Naive B cell (primary cell): ENCODE results near the gene POLR2C. TPM values are rescaled to one million over a fixed set of nuclear protein-coding genes. Genes with fewer than 3 reads are reported as not detected.

ENCODE experiments used
- ATAC-seq, 2 donors: fragments of 150-1000 bp; cut with Tn5 transposase; 2 replicates each; pipeline ENCODE4 v1.10.0; 2021; ENCODE audit warnings: low read depth in 2 of 2, mild to moderate bottlenecking in 2 of 2, moderate library complexity in 2 of 2
- DNase-seq: peaks from one replicate; pipeline ENCODE4 v3.0.0; 2022
- H3K27ac Mint-ChIP-seq, 6 donors: one replicate each; pipeline ENCODE4 v1.8.0; 2020 to 2022; ENCODE audit warnings: mild to moderate bottlenecking in 6 of 6, mixed read lengths in 6 of 6, moderate library complexity in 5 of 6, inconsistent platforms in 2 of 6
- H3K27me3 Mint-ChIP-seq, 3 donors: one replicate each; pipeline ENCODE4 v1.8.0; 2021 to 2022; ENCODE audit warnings: mixed read lengths in 3 of 3, mild to moderate bottlenecking in 1 of 3
- H3K36me3 Mint-ChIP-seq, 2 donors: one replicate each; pipeline ENCODE4 v1.8.0; 2020 to 2022; ENCODE audit warnings: mixed read lengths in 2 of 2, inconsistent platforms in 1 of 2, mild to moderate bottlenecking in 1 of 2
- H3K4me1 Mint-ChIP-seq, 3 donors: one replicate each; pipeline ENCODE4 v1.8.0; 2020 to 2022; ENCODE audit warnings: mixed read lengths in 3 of 3, inconsistent platforms in 1 of 3, mild to moderate bottlenecking in 1 of 3, moderate library complexity in 1 of 3
- H3K4me3 Mint-ChIP-seq, 8 donors: one replicate each; pipeline ENCODE4 v1.8.0; 2020 to 2022; ENCODE audit warnings: mild to moderate bottlenecking in 8 of 8, mixed read lengths in 8 of 8, moderate library complexity in 8 of 8, inconsistent platforms in 2 of 8
- H3K9me3 Mint-ChIP-seq, 7 donors: one replicate each; pipeline ENCODE4 v1.8.0; 2020 to 2022; ENCODE audit warnings: mixed read lengths in 7 of 7, mild to moderate bottlenecking in 5 of 7, inconsistent platforms in 2 of 7, moderate library complexity in 1 of 7
- polyA plus RNA-seq, 6 donors: library from polyadenylated mRNA; unstranded; fragments of 300-500 nt; fragmentation: Illumina TruSeq; gene quantifications; one replicate each; pipeline ENCODE4 v1.2.3, GENCODE V29; 2021; ENCODE audit warnings: low read depth in 6 of 6

Gene POLR2C
- polyA plus RNA-seq, 6 donors from 2014 or later = 33.6 to 59.9 (median 39.7) TPM

DNA sequence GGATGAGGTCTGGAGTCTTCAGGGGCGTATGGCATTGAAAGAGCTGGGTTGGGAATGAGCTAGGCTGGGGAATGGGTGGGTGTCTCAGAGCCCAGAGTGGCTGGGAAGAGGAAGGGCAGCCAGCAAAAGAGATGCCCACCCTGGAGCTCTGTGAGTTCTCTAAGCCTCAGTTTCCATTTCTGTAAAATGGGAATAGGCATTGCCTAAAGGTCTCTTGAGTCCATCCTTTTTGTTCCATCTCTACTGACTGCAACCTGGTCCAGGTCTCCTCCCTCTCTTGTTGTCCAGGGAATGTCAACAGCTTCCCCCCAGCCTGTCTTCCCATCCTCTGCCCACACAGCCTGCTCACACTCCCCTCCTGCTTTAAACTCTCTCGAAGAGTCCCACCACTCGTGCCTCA lies 54.3 kb downstream of the POLR2C start:
- peaks cover 14 to 21% (median 20%) of the 10 kb centered on the region in 3 donors for H3K4me1 Mint-ChIP-seq
- DNase-seq = no peak
- no peaks in the 10 kb centered on the region for H3K27me3 Mint-ChIP-seq
- peak overlapping the region in 2 of 6 donors; percentile 79 to 85 for H3K27ac Mint-ChIP-seq
- H3K9me3 Mint-ChIP-seq = no peaks in the 10 kb centered on the region
- no peak for ATAC-seq
- H3K4me3 Mint-ChIP-seq = no peak overlapping the region
- H3K36me3 Mint-ChIP-seq = peaks cover 0 to 29% of the 10 kb centered on the region in 2 donors

DNA sequence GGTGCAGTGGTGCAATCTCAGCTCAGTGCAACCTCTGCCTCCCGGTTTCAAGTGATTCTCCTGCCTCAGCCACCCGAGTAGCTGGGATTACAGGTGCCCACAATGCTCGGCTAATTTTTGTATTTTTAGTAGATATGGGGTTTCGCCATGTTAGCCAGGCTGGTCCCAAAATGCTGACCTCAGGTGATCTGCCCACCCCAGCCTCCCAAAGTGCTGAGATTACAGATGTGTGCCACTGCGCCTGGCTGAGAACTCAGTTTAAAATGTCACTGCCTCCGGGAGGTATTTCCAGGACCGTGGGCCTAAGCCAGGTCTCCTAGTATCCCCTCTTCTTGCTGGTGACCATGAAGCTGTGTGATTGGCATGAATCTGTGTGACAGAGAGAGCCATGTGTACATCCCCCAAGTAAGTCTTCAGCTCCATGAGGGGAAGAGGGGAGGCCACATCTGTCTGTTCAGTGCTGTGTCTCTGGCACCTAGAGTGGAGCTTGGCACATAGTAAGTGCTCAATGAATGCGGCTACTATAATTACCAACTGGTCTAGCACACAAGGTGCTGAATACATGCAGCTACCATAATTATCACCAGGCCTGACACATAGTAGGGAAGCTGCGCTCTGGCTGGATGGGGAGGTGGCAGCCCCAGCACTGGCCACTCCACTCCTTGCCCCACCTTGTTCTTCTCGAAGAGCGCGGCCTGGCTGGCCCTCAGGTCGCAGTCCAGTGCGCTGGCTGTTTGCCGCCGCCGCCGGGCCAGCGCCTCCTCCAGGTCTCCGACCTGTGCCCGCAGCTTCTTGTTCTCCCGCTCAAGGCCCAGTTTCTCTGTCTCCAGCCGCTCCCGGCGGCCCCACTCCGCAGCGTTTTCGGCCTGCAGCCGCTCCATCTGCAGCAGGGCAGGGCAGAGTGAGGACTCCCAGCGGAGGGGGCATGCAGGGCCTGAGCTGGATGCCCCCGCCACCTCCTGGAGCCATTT lies 55.2 kb downstream of the POLR2C start:
- DNase-seq (no peak), ATAC-seq (no peak)
- Mint-ChIP-seq H3K4me3 (peak overlapping the region in 1 of 8 donors; percentile 11), H3K4me1 (peaks cover 23 to 26% (median 26%) of the 10 kb centered on the region in 3 donors), H3K9me3 (no peaks in the 10 kb centered on the region), H3K27ac (peak overlapping the region in 1 of 6 donors; percentile 76), H3K27me3 (no peaks in the 10 kb centered on the region), H3K36me3 (peaks cover 0 to 29% of the 10 kb centered on the region in 2 donors)

DNA sequence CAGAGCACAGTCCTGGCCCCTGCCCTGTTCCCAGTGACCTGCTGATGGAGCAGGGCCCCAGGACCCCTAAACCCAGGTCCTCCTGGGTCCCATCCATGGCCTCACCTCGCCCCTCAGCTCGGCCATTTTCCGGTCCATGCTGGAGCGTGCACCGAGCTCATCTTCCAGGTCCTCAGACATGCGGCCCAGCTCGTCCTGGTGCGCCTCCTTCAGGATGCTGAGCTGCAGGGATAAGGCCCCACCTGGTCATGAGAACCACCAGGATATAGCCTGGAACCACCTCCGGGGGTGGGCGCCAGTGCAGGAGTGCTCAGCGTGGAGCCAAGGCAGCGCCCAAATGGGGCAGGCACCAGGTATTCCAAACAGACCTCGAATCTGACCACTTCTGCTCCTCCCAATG lies 56.0 kb downstream of the POLR2C start:
- no peaks in the 10 kb centered on the region for H3K27me3 Mint-ChIP-seq
- no peak overlapping the region for H3K27ac Mint-ChIP-seq
- DNase-seq = no peak
- H3K4me3 Mint-ChIP-seq = no peak overlapping the region
- no peak for ATAC-seq
- no peaks in the 10 kb centered on the region for H3K9me3 Mint-ChIP-seq
- peaks cover 0 to 29% of the 10 kb centered on the region in 2 donors for H3K36me3 Mint-ChIP-seq
- H3K4me1 Mint-ChIP-seq = peaks cover 30 to 34% (median 33%) of the 10 kb centered on the region in 3 donors

DNA sequence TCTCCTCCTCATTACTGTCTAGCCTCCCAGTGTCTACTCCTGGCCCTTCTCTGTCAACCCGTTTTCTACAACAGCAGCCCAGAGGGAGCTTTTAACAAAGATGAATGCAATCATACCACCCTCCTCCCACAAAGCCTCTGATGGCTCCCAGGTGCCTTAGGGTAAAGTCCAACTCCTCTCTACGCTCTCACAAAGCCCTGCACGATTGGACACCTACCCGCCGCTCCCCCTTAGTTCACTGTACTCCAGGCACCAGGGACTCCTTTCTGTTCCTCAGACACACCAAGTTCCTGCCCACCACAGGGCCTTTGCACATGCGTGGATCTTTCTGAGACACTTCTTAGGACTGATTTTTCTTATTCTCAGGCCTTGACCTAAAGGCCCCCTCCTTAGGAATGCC lies 56.4 kb downstream of the POLR2C start:
- H3K27me3 Mint-ChIP-seq = no peaks in the 10 kb centered on the region
- H3K27ac Mint-ChIP-seq = peak overlapping the region in 1 of 6 donors; percentile 88
- peak overlapping the region in 1 of 8 donors; percentile 35 for H3K4me3 Mint-ChIP-seq
- ATAC-seq (no peak), DNase-seq (no peak)
- no peaks in the 10 kb centered on the region for H3K9me3 Mint-ChIP-seq
- peaks cover 0 to 29% of the 10 kb centered on the region in 2 donors for H3K36me3 Mint-ChIP-seq
- H3K4me1 Mint-ChIP-seq = peaks cover 33 to 34% (median 34%) of the 10 kb centered on the region in 3 donors

DNA sequence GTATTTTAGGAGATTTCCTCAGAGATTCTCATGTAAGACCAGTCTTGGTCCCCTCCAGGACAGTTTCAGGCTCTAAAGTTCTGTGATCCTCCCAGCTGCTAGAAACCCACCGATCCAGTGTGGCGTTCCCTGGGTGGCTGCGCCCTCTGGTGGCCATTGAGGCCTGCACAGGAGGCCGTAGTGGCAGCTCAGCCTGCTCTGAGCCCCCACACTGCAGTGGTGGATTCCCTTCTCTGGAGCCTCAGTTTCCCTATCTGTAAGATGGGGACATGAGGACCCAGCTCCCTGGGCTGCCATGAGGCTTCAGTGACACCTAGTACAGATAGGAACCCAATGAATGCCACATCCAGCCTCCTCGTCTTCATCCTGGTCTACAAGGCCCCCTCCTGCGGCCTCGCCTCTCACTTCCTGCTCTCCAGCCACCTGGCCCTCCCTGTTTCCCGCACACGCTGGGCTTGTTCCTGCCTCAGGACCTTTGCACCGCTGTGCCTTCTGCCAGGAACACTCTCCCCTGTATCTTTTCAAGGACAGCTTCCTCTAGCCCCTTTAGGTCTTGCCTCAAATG lies 57.4 kb downstream of the POLR2C start:
- H3K36me3 Mint-ChIP-seq = peaks cover 0 to 29% of the 10 kb centered on the region in 2 donors
- ATAC-seq (peak; percentile 79 to 81), DNase-seq (peak; percentile 75)
- H3K9me3 Mint-ChIP-seq = no peaks in the 10 kb centered on the region
- peak overlapping the region in 1 of 6 donors; percentile 89 for H3K27ac Mint-ChIP-seq
- no peaks in the 10 kb centered on the region for H3K27me3 Mint-ChIP-seq
- peaks cover 36 to 39% (median 38%) of the 10 kb centered on the region in 3 donors for H3K4me1 Mint-ChIP-seq
- H3K4me3 Mint-ChIP-seq = peak overlapping the region in 1 of 8 donors; percentile 59

Other genes with a start within 250 kb of the POLR2C start
- 100 to 1,000 TPM; 108 to 236 (median 132) TPM for gene ARL2BP, start 217.4 kb upstream of the POLR2C start, polyA plus RNA-seq
- gene PLLP, start 178.0 kb upstream of the POLR2C start, polyA plus RNA-seq = under 1 TPM; 0.14 to 0.68 (median 0.52) TPM
- gene CCL22, start 103.9 kb upstream of the POLR2C start, polyA plus RNA-seq = not detected
- gene CX3CL1, start 90.2 kb upstream of the POLR2C start, polyA plus RNA-seq = not detected
- not detected for gene CCL17, start 57.9 kb upstream of the POLR2C start, polyA plus RNA-seq
- 10 to 100 TPM; 33.4 to 67.2 (median 40.9) TPM for gene CIAPIN1, start 15.3 kb upstream of the POLR2C start, polyA plus RNA-seq
- gene COQ9, start 15.2 kb upstream of the POLR2C start, polyA plus RNA-seq = 10 to 100 TPM; 17.6 to 42.2 (median 23.3) TPM
- 1 to 10 TPM in 4 of 6 donors, under 1 TPM in 1, not detected in 1; 0.22 to 2.1 (median 1.4) TPM for gene DOK4, start 23.8 kb downstream of the POLR2C start, polyA plus RNA-seq
- gene CCDC102A, start 73.9 kb downstream of the POLR2C start, polyA plus RNA-seq = 10 to 100 TPM in 2 of 6 donors, 1 to 10 TPM in 4; 3.8 to 13.8 (median 9.3) TPM
- 10 to 100 TPM; 15.2 to 36.4 (median 18.9) TPM for gene ADGRG5, start 80.0 kb downstream of the POLR2C start, polyA plus RNA-seq
- gene ADGRG1, start 166.0 kb downstream of the POLR2C start, polyA plus RNA-seq = under 1 TPM in 5 of 6 donors, not detected in 1; 0.17 to 0.72 (median 0.65) TPM
- under 1 TPM in 2 of 6 donors, not detected in 4; 0.11 to 0.55 TPM for gene ADGRG3, start 205.6 kb downstream of the POLR2C start, polyA plus RNA-seq
- gene DRC7, start 232.1 kb downstream of the POLR2C start, polyA plus RNA-seq = not detected